Neuronal stem cell (in vitro differentiated cells): ENCODE measurements around the gene HEMK1.

Experiments
- DNase-seq: peaks from one replicate; pipeline ENCODE4 v3.0.0-alpha.2; 2013; ENCODE audit warnings: low spot score
- H2AFZ ChIP-seq: one replicate; pipeline ENCODE4 v1.6.1; 2013; ENCODE audit warnings: mild to moderate bottlenecking, low read length, inconsistent platforms
- H2AK5ac ChIP-seq: 2 replicates; pipeline ENCODE4 v1.6.1; 2013; ENCODE audit warnings: low read depth, mild to moderate bottlenecking, inconsistent platforms, low read length, moderate library complexity, mixed read lengths
- H2BK120ac ChIP-seq: 2 replicates; pipeline ENCODE4 v1.6.1; 2013; ENCODE audit warnings: low read depth, mild to moderate bottlenecking, inconsistent platforms, low read length, moderate library complexity, mixed read lengths
- H2BK12ac ChIP-seq: one replicate; pipeline ENCODE4 v1.6.1; 2013; ENCODE audit warnings: low read length, inconsistent platforms
- H2BK15ac ChIP-seq: 2 replicates; pipeline ENCODE4 v1.6.1; 2013; ENCODE audit warnings: mild to moderate bottlenecking, low read length, inconsistent platforms, mixed read lengths
- H2BK5ac ChIP-seq: one replicate; pipeline ENCODE4 v1.6.1; 2013; ENCODE audit warnings: inconsistent platforms, mild to moderate bottlenecking, low read length, moderate library complexity
- H3K14ac ChIP-seq: one replicate; pipeline ENCODE4 v1.6.1; 2013; ENCODE audit warnings: low read length, inconsistent platforms
- H3K18ac ChIP-seq: 2 replicates; pipeline ENCODE4 v1.6.1; 2013; ENCODE audit warnings: low read length, inconsistent platforms
- H3K23ac ChIP-seq: 2 replicates; pipeline ENCODE4 v1.6.1; 2013; ENCODE audit warnings: low read depth, mild to moderate bottlenecking, mixed read lengths, low read length, inconsistent platforms; ENCODE audit not compliant: poor library complexity
- H3K27ac ChIP-seq: replicated peaks from 3 replicates; pipeline ENCODE4 v1.5.1; 2013; ENCODE audit warnings: low read length, inconsistent platforms
- H3K27me3 ChIP-seq, 3 experiments: 2 replicates each; pipeline ENCODE4 v1.6.1; 2013; ENCODE audit warnings: low read length in 3 of 3, mild to moderate bottlenecking in 2 of 3, inconsistent platforms in 1 of 3, low read depth in 1 of 3, mixed read lengths in 1 of 3, moderate library complexity in 1 of 3; ENCODE audit not compliant: control insufficient read depth in 3 of 3, insufficient read depth in 3 of 3
- H3K36me3 ChIP-seq, 2 donors: replicated peaks in 1 of 2; 2 replicates each; pipeline ENCODE4 v1.6.1; 2013; ENCODE audit warnings: low read length in 2 of 2; ENCODE audit not compliant: control insufficient read depth in 2 of 2, insufficient read depth in 2 of 2
- H3K4ac ChIP-seq: 2 replicates; pipeline ENCODE4 v1.6.1; 2013; ENCODE audit warnings: inconsistent platforms, mild to moderate bottlenecking, low read length, moderate library complexity
- H3K4me1 ChIP-seq, 2 donors: 1 replicate in 1 of 2; 2 replicates in 1 of 2; pipeline ENCODE4 v1.6.1; 2013; ENCODE audit warnings: low read length in 2 of 2, low read depth in 1 of 2; ENCODE audit not compliant: control insufficient read depth in 2 of 2, insufficient read depth in 1 of 2
- H3K4me2 ChIP-seq: one replicate; pipeline ENCODE4 v1.6.1; 2013; ENCODE audit warnings: mild to moderate bottlenecking, low read length, inconsistent platforms; ENCODE audit not compliant: insufficient read depth, poor library complexity, severe bottlenecking
- H3K4me3 ChIP-seq, 2 donors: 2 replicates each; pipeline ENCODE4 v1.5.1; 2013; ENCODE audit warnings: low read length in 2 of 2, mild to moderate bottlenecking in 2 of 2, inconsistent platforms in 1 of 2, moderate library complexity in 1 of 2
- H3K79me1 ChIP-seq: one replicate; pipeline ENCODE4 v1.6.1; 2013; ENCODE audit warnings: low read depth, mild to moderate bottlenecking, inconsistent platforms, low read length, moderate library complexity
- H3K9ac ChIP-seq: one replicate; pipeline ENCODE4 v1.6.1; 2013; ENCODE audit warnings: mild to moderate bottlenecking, low read depth, low read length, inconsistent platforms; ENCODE audit not compliant: poor library complexity
- H3K9me3 ChIP-seq, 2 donors: replicated peaks in 1 of 2; 2 replicates each; pipeline versions ENCODE3 to v1.6.1; 2013; ENCODE audit warnings: low read length in 2 of 2, mild to moderate bottlenecking in 2 of 2, inconsistent platforms in 1 of 2, low read depth in 1 of 2, mixed read lengths in 1 of 2, moderate library complexity in 1 of 2; ENCODE audit not compliant: control insufficient read depth in 2 of 2, insufficient read depth in 1 of 2
- H4K8ac ChIP-seq: one replicate; pipeline ENCODE4 v1.6.1; 2013; ENCODE audit warnings: low read depth, mild to moderate bottlenecking, inconsistent platforms, low read length, moderate library complexity
- H4K91ac ChIP-seq: one replicate; pipeline ENCODE4 v1.6.1; 2013; ENCODE audit warnings: low read length, low read depth, mild to moderate bottlenecking, inconsistent platforms; ENCODE audit not compliant: poor library complexity
- WGBS, 2 donors: extraction: QIAGEN DNeasy Blood & Tissue Kit; methylation state at CpG; one replicate each; pipeline ENCODE4 v1.1.7; 2013; ENCODE audit warnings: missing lambda C conversion rate in 2 of 2, mixed read lengths in 1 of 2; ENCODE audit not compliant: insufficient read length in 2 of 2, insufficient replicate concordance in 1 of 2; ENCODE audit errors: extremely low coverage in 2 of 2; 5-methylcytosine and 5-hydroxymethylcytosine counted together

The HEMK1 gene

DNA sequence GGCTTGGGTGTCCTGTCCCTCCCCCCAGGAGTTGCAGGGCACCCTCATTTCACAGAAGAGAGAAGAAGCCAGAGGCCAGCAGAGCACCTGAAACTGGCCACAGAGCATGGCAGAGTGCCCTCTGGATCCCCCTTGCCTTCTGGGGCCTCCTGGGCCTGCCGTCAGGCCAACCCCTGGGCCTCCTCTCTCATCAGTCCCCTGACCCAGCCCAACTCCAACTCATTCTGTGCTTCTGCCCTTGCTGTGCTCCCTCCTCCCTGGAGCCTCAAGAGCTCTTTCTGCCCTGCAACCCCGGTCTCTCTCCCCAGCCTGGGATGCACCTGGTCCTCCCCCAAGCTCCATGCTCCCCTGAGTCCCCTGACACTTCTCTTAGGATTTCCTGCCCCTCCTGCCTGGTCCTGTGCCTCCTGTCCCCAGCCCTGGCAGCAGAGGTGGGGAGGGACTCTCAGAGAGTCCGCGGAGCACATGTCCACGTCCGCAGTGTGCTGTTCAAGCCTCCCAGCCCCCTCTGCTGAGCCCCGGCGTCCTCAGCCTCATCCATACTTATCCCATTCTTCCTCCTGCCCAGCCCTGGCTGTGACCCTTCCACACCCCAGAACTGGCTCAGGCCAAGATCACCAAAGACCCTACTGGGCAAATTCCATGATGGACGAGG, 35.4 kb upstream of the HEMK1 start:
- WGBS, 2 donors: no CpG with 5 or more reads among the region's 9 CpGs
- H3K4ac ChIP-seq: no peak overlapping the region
- no peak overlapping the region for H3K4me2 ChIP-seq
- H3K18ac ChIP-seq: peak overlapping the region; percentile 69
- DNase-seq: no peak
- no peaks in the 10 kb centered on the region for H3K79me1 ChIP-seq
- H2AFZ ChIP-seq: no peak overlapping the region
- peak overlapping the region; percentile 5 for H2BK5ac ChIP-seq
- no peak overlapping the region for H3K27ac ChIP-seq
- H2BK12ac ChIP-seq: no peak overlapping the region
- H3K14ac ChIP-seq: no peak overlapping the region
- H2AK5ac ChIP-seq: peak overlapping the region; percentile 58
- no peak overlapping the region for H2BK120ac ChIP-seq
- H4K8ac ChIP-seq: no peak overlapping the region
- H3K4me1 ChIP-seq: peaks cover 13 to 25% of the 10 kb centered on the region in 2 donors
- H3K4me3 ChIP-seq: no peak overlapping the region
- peaks cover 0 to 2% of the 10 kb centered on the region in 2 donors for H3K9me3 ChIP-seq
- no peaks in the 10 kb centered on the region for H3K36me3 ChIP-seq
- no peak overlapping the region for H3K9ac ChIP-seq
- H2BK15ac ChIP-seq: peak overlapping the region; percentile 65
- H4K91ac ChIP-seq: no peak overlapping the region
- no peak overlapping the region for H3K23ac ChIP-seq
- peaks cover 0 to 78% (median 11%) of the 10 kb centered on the region in 3 experiments for H3K27me3 ChIP-seq

DNA sequence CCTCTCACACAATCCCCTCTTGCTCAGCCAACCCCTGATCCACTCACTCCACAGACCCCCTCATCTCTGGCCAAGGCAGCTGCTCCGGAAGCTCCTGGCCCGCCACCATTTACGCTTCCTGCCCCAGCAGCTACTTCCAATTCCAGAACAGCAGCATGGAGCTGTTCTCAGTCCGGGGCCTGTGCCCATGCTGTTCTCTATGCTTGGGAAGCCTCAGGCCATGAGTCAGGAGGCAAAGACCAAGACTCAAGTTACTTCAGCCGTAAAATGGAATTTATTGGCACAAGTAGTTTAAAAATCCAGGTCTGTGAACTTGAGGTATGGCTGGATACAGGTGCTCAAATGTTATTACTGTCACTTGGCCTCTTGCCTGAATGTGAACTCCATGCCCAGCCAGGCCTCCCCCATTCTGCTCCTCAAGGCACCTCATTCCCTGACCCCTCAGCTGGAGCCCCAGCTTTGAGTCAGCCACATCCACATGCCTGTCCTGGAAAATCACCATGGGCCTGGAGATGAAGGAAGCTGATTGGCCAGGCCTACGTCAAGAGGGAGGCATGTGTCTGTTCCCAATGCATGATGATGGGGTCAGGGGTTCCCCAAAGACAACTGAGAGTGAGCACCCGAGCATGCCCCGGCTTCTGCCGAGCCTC, 34.5 kb upstream of the HEMK1 start:
- no peak overlapping the region for H2AK5ac ChIP-seq
- H3K4ac ChIP-seq: no peak overlapping the region
- H3K18ac ChIP-seq: peak overlapping the region; percentile 25
- peak overlapping the region; percentile 45 for H3K9ac ChIP-seq
- H3K9me3 ChIP-seq: peaks cover 0 to 2% of the 10 kb centered on the region in 2 donors
- H2BK15ac ChIP-seq: peak overlapping the region; percentile 65
- H2BK12ac ChIP-seq: no peak overlapping the region
- peaks cover 15 to 31% of the 10 kb centered on the region in 2 donors for H3K4me1 ChIP-seq
- no peak overlapping the region for H3K4me3 ChIP-seq
- peaks cover 0 to 72% (median 8%) of the 10 kb centered on the region in 3 experiments for H3K27me3 ChIP-seq
- no peak overlapping the region for H4K8ac ChIP-seq
- no peak overlapping the region for H2AFZ ChIP-seq
- DNase-seq: no peak
- no CpG with 5 or more reads among the region's 9 CpGs for WGBS, 2 donors
- no peak overlapping the region for H4K91ac ChIP-seq
- H3K79me1 ChIP-seq: no peaks in the 10 kb centered on the region
- H3K36me3 ChIP-seq: no peaks in the 10 kb centered on the region
- H3K4me2 ChIP-seq: no peak overlapping the region
- H3K14ac ChIP-seq: no peak overlapping the region
- no peak overlapping the region for H2BK120ac ChIP-seq
- H3K27ac ChIP-seq: no peak overlapping the region
- peak overlapping the region; percentile 5 for H2BK5ac ChIP-seq
- H3K23ac ChIP-seq: no peak overlapping the region

DNA sequence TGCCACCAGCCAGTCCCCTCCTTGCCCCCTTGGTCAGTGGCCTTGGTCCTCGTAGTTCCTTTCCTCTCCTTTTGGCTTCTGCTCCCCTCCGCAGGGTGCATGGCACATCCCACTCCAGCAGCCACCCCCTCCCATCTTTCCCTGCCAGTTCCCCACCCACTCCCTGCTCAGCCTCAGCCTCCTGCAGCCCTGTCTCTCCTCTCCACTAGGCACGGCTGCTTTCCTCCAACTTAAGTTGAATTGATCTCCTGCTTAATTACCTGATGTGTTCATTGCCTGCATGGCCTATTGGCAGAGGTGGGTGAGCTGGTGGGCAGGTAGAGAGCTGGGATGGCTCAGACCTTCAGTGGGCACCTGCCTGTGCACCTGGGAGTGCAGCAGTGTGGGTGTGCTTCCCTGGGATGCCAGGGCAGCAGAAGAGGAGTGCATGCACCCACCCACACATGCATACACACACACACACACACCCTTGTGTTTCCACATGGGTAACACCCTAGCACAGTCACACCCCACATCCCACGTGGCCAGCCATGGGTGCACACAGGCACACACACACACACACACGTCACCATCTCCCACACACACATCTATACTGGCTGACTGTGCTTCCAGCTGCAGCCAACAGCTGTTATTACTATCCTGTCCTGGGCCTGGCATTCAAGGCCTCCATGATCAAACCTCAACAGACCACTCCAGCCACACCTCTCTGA, 32.7 kb upstream of the HEMK1 start:
- no peak overlapping the region for H3K27ac ChIP-seq
- H3K4me1 ChIP-seq: peaks cover 15 to 28% of the 10 kb centered on the region in 2 donors

More for the DNA sequence above, 32.7 kb upstream of the HEMK1 start:
- no peak for DNase-seq
- Histone ChIP-seq H3K18ac (no peak overlapping the region), H2BK5ac (no peak overlapping the region), H3K36me3 (no peaks in the 10 kb centered on the region), H3K4ac (no peak overlapping the region), H3K9ac (peak overlapping the region; percentile 10), H2AFZ (no peak overlapping the region), H2BK12ac (peak overlapping the region; percentile 41), H2BK15ac (peak overlapping the region; percentile 77), H4K91ac (no peak overlapping the region), H2BK120ac (peak overlapping the region; percentile 18), H3K4me2 (no peak overlapping the region), H3K23ac (peak overlapping the region; percentile 53), H3K14ac (peak overlapping the region; percentile 99), H3K4me3 (peak overlapping the region in 1 of 2 donors; percentile 56), H2AK5ac (peak overlapping the region; percentile 80), H3K27me3 (peaks cover 0 to 69% (median 2%) of the 10 kb centered on the region in 3 experiments), H3K9me3 (peaks cover 0 to 2% of the 10 kb centered on the region in 2 donors), H3K79me1 (peaks cover 2% of the 10 kb centered on the region), H4K8ac (no peak overlapping the region)
- no CpG with 5 or more reads among the region's 5 CpGs for WGBS, 2 donors
